C4-2B (cell line): ENCODE measurements around the gene ANKIB1.

Experiments
- CTCF ChIP-seq: fragments of 450-650 bp; conservative IDR thresholded peaks from 2 replicates; pipeline ENCODE4 v1.5.1; 2017; ENCODE audit warnings: mild to moderate bottlenecking
- ZFX ChIP-seq: fragments of 450-650 bp; IDR thresholded peaks from 2 replicates; pipeline ENCODE4 v1.6.1; 2017

GRCh38 chr7:92368741-92369140 lies 123.0 kb downstream of the ANKIB1 start:
- TF ChIP-seq CTCF (no peak), ZFX (no peak)
